ENCODE measurements around the gene ZNF675. TPM values are rescaled to one million over a fixed set of nuclear protein-coding genes. Genes with fewer than 3 reads are reported as not detected.
"Not testable (repeated sequence)": the region's sequence is repeated elsewhere in the genome, so short reads cannot be mapped to it uniquely, and the experiment has no call there.

The ZNF675 gene
- 10 to 100 TPM in 2 of 3 donors, 1 to 10 TPM in 1; 9.5 to 15.1 (median 14.7) TPM for polyA plus RNA-seq

DNA sequence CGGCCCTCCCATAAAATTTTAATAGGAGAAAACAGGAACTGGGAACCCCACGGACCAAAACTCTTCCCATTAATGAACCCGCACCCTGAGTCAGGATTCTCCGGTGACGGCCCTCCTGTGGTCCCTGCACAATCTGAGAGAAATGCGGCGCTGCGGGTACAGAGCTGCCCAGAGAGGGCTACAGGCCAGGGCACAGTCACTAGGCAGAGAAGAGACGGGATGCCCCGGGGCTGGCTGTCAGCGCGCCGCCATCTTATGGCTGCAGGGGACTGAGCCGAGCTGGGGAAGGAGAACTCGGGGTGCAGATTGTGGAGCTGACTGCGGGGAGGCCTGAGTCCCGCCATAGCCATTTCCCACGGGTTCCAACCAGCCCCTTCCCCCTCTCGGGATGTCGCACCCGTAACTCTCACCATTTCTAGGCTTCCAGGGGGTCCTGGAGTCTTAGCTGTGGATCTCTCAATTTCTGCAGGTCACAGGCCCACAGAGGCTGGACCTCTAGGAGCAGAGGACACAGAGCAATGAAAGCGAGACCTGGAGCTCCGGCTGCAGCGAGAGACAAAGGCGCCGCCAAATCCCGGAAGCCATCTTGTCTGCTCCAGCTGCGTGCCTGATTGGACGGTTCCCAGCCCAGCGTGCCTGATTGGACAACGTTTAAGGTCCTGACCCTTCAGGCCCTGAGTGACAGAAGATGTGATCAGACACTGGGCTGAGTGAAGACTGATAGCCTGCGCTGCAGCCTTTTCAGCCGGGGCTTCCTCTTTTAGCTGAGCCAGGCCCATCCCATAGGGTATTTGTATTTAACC is at the start of gene ZNF675:
TSS of gene ZNF675 (minus strand) at position 592 of the 803 bp plus-strand sequence. CDS start at position 413, 179 bp downstream.
- Mint-ChIP-seq H3K36me3 (no peaks in the 10 kb centered on the region), H3K27ac (peak within 1 kb of the TSS; percentile 98 to 99 (median 98)), H3K4me3 (peak within 1 kb of the TSS; percentile 98 to 100 (median 99)), H3K9me3 (no peaks in the 10 kb centered on the region), H3K4me1 (peaks cover 41 to 52% of the 10 kb centered on the region in 2 donors), H3K27me3 (ENCODE audit: low read depth in 3 of 3) (peaks cover 3 to 8% (median 6%) of the 10 kb centered on the region in 3 donors)
- peak; percentile 87 to 88 (median 87) for DNase-seq

DNA sequence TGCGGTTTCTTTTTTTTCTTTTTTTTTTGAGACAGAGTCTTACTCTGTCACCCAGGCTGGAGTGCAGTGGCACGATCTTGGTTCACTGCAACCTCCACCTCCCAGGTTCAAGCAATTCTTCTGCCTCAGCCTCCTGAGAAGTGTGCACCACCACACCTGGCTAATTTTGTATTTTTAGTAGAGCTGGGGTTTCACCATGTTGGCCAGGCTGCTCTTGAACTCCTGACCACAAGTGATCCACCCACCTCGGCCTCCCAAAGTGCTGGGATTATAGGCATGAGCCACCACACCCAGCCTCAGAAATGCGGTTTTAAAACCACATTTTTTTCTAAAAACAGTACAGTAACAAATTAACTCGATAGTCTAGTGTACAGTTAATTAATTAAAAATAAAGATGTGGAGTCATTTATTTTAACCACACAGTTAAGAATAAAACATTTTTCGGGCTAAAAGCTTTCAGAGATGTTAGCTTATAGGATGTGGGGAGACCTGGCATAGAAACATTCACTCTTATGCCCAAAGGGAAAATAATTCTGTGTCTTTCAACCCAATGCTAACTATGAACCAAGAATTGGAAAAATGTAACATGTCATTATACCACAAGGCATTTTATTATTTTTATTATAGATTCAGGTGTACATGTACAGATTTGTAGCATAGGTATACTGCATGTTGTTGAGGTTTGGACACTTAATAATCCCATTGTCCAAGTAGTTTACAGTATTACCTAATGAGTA is 43.9 kb upstream of the ZNF675 start:
- H3K4me1 Mint-ChIP-seq; H3K36me3 Mint-ChIP-seq; H3K27me3 Mint-ChIP-seq (ENCODE audit: low read depth in 3 of 3); H3K27ac Mint-ChIP-seq; DNase-seq; H3K4me3 Mint-ChIP-seq: not testable (repeated sequence)
- H3K9me3 Mint-ChIP-seq, result peaks cover 12 to 46% (median 36%) of the 10 kb centered on the region in 6 donors

DNA sequence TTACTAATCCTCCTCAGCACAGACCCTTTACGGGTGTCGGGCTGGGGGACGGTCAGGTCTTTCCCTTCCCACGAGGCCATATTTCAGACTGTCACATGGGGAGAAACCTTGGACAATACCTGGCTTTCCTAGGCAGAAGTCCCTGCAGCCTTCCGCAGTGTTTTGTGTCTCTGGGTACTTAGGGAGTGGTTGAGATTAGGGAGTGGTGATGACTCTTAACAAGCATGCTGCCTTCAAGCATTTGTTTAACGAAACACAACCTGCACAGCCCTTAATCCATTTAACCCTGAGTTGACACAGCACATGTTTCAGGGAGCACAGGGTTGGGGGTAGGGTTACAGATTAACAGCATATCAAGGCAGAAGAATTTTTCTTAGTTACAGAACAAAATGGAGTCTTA is 37.1 kb upstream of the ZNF675 start:
- not testable (repeated sequence) for H3K4me1 Mint-ChIP-seq; H3K27me3 Mint-ChIP-seq (ENCODE audit: low read depth in 3 of 3); H3K27ac Mint-ChIP-seq; H3K36me3 Mint-ChIP-seq; DNase-seq; H3K4me3 Mint-ChIP-seq
- H3K9me3 Mint-ChIP-seq, result peaks cover 8 to 16% (median 11%) of the 10 kb centered on the region in 6 donors

DNA sequence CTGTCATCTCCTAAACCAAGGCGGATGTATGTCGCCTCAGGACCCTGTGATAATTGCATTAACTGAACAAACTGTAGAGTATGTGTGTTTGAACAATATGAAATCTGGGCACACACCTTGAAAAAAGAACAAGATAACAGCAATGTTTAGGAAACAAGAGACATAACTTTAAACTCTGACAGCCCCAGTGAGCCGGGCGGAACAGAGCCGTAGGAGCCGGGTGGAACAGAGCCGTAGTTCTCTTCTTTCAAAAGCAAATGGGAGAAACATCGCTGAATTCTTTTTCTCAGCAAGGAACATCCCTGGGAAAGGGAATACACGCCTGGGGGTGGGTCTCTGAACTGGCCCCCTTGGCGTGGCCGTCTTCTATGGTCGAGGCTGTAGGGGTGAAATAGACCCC is 31.8 kb upstream of the ZNF675 start:
- no peak for DNase-seq
- Mint-ChIP-seq H3K36me3 (no peaks in the 10 kb centered on the region), H3K9me3 (peaks cover 0 to 10% (median 4%) of the 10 kb centered on the region in 6 donors), H3K4me3 (no peak overlapping the region), H3K27ac (no peak overlapping the region), H3K4me1 (peaks cover 3 to 13% of the 10 kb centered on the region in 2 donors), H3K27me3 (ENCODE audit: low read depth in 3 of 3) (peaks cover 0 to 7% (median under 1%) of the 10 kb centered on the region in 3 donors)

DNA sequence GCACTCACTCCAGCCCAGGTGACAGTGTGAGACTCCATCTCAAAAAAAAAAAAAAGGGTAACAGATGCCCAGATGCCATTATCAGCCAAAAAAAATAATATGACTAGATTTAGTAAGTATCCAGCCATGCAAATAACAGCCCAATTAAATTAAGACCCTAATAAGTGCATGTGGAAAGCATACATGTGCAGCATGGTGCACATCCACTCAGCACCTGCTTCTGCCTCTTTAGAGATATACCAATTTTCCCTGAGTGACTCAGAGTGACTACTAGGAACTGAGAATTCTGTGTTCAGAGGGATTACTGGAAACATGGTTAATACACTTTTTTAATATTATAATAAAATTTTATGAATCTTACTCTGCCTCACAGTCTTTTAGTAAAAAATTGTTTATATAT is 29.8 kb upstream of the ZNF675 start:
- Mint-ChIP-seq H3K4me1 (peaks cover 3 to 13% of the 10 kb centered on the region in 2 donors), H3K36me3 (no peaks in the 10 kb centered on the region), H3K9me3 (peaks cover 0 to 10% (median 3%) of the 10 kb centered on the region in 6 donors), H3K27me3 (ENCODE audit: low read depth in 3 of 3) (peaks cover 0 to 7% (median 0%) of the 10 kb centered on the region in 3 donors), H3K27ac (no peak overlapping the region), H3K4me3 (no peak overlapping the region)
- no peak for DNase-seq

DNA sequence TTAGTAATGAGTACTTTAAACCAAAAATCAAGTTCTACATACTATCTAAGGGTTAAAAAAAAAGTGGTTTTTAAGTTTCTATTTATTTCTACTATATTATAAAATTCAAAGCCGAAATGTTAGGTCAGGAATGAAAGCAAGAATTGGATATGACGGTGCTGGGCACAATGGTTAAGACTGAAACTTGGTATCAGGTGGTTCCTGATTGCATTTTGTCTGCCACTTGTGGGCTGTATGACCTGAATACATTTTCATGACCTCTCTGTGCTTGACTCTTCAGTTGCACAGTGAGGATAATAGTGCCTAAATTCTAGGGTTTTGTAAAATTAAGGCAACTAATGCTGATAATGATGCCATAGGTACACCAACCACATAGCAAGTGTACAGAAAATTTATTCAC is 22.3 kb upstream of the ZNF675 start:
- Mint-ChIP-seq H3K27ac (no peak overlapping the region), H3K36me3 (no peaks in the 10 kb centered on the region), H3K4me1 (no peaks in the 10 kb centered on the region), H3K27me3 (ENCODE audit: low read depth in 3 of 3) (peaks cover 0 to 4% (median 0%) of the 10 kb centered on the region in 3 donors), H3K9me3 (peaks cover 0 to 4% (median 0%) of the 10 kb centered on the region in 6 donors), H3K4me3 (no peak overlapping the region)
- no peak for DNase-seq

DNA sequence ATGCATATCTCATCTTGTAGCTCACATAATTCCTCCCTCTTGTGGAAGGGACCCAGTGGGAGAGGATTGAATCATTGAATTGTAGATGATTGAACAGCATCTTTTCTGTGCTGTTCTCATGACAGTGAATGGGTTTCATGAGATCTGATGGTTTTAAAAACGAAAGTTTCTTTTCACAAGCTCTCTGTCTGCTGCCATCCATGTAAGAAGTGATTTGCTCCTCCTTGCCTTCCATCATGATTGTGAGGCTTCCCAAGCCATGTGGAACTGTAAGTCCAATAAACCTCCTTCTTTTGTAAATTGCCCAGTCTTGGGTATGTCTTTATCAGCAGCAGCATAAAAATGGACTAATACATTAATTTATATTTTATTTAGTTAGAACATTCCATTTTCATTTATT is 19.6 kb upstream of the ZNF675 start:
- H3K27ac Mint-ChIP-seq, result no peak overlapping the region
- no peaks in the 10 kb centered on the region for H3K36me3 Mint-ChIP-seq
- peaks cover 0 to 4% (median under 1%) of the 10 kb centered on the region in 6 donors for H3K9me3 Mint-ChIP-seq
- H3K4me1 Mint-ChIP-seq, result no peaks in the 10 kb centered on the region
- H3K4me3 Mint-ChIP-seq, result no peak overlapping the region
- peaks cover 0 to 4% (median 0%) of the 10 kb centered on the region in 3 donors for H3K27me3 Mint-ChIP-seq (ENCODE audit: low read depth in 3 of 3)
- DNase-seq, result no peak

DNA sequence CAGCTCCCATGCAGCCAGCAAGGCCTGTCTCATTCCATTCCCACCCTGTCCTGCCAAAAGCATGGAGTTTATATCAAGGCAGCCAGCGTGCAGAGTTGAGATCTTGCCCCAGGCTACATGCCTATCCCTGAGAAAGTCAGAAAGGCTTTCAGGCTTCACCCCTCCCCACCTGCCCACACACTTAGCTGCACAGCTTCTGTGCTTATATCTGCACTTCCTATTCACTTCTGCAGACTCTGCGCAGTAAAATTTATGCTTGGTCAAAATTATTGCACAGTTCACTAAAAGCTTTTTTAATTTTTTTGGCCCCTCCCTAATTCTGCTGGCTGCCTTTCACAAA is 12.5 kb upstream of the ZNF675 start:
- Mint-ChIP-seq H3K4me1 (no peaks in the 10 kb centered on the region), H3K36me3 (peaks cover 0 to 7% (median 0%) of the 10 kb centered on the region in 3 donors), H3K4me3 (no peak overlapping the region), H3K27me3 (ENCODE audit: low read depth in 3 of 3) (peaks cover 2 to 5% (median 4%) of the 10 kb centered on the region in 3 donors), H3K9me3 (peaks cover 0 to 4% (median 0%) of the 10 kb centered on the region in 6 donors), H3K27ac (no peak overlapping the region)
- DNase-seq, result no peak

DNA sequence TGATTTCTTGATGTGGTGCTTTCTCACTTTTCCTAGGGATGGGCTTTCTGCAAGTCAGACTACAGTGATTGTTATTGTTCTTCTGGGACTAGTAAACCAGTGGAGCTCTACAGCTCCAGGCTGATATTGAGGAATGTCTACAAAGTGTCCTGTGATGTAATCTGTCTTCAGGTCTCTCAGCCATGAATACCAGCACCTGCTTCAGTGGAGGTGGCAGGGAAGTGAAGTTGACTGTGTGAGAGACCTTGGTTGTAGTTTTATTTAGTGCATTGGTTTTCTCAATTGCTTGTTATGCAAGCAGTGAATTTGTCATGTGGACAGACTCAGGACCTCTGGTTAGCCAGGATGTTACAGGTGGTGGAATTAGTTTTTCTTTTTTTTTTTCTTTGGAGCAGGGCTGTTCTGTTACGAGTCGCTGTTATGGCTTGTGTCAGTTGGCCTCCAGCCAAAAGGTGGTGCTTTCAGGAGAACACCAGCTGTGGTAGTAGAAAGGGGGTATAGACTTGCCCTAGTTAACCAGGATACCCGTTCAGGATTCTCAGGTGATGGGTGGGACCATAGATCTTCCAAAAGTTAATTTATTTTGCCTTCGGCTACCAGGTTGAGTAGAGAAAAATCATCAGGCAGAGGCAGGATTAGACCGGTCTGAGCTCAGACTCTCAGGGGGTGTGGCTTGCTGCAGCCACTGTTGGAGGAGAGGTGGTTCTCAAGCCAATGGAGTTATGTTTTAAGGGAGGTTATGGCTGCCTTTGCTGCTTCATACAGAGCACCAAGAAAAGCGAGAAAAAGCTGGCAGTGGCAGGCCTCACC is 11.9 kb upstream of the ZNF675 start:
- no peak overlapping the region for H3K27ac Mint-ChIP-seq
- peaks cover 2 to 5% (median 4%) of the 10 kb centered on the region in 3 donors for H3K27me3 Mint-ChIP-seq (ENCODE audit: low read depth in 3 of 3)
- no peaks in the 10 kb centered on the region for H3K4me1 Mint-ChIP-seq
- peaks cover 0 to 4% (median 0%) of the 10 kb centered on the region in 6 donors for H3K9me3 Mint-ChIP-seq
- H3K36me3 Mint-ChIP-seq, result peaks cover 0 to 7% (median 0%) of the 10 kb centered on the region in 3 donors
- no peak for DNase-seq
- no peak overlapping the region for H3K4me3 Mint-ChIP-seq

DNA sequence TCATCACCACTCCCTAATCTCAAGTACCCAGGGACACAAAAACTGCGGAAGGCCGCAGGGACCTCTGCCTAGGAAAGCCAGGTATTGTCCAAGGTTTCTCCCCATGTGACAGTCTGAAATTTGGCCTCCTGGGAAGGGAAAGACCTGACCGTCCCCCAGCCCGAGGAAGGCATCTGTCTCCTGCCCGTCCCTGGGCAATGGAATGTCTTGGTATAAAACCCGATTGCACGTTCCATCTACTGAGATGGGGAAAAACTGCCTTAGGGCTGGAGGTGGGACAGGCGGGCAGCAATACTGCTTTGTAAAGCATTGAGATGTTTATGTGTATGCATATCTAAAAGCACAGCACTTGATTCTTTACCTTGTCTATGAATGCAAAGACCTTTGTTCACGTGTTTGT is 5.9 kb upstream of the ZNF675 start:
- not testable (repeated sequence) for H3K9me3 Mint-ChIP-seq; DNase-seq; H3K36me3 Mint-ChIP-seq; H3K27me3 Mint-ChIP-seq (ENCODE audit: low read depth in 3 of 3); H3K4me1 Mint-ChIP-seq; H3K27ac Mint-ChIP-seq; H3K4me3 Mint-ChIP-seq

DNA sequence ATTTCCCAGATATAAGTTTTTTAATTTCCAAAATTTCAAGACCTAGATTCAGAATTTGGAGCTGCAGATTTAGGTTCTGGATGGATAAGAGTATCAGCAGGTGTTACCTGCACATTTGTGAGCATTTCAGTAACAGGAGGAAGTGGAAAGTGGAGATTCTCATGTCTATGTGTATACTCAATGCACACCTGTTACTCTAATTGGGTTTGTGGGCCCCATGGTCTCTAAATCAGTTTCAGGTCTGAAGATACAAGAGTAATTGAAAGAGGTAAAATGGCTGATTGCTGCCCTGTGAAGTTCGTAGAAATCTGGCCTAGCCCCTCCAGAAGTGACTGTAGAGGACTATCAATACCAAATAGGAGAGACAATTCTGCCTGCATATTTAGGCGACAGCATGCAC is 13.9 kb downstream of the ZNF675 start:
- no peak overlapping the region for H3K4me3 Mint-ChIP-seq
- H3K9me3 Mint-ChIP-seq, result peaks cover 0 to 4% (median under 1%) of the 10 kb centered on the region in 6 donors
- H3K36me3 Mint-ChIP-seq, result peaks cover 7 to 29% (median 20%) of the 10 kb centered on the region in 3 donors
- H3K4me1 Mint-ChIP-seq, result peaks cover 61 to 74% of the 10 kb centered on the region in 2 donors
- no peaks in the 10 kb centered on the region for H3K27me3 Mint-ChIP-seq (ENCODE audit: low read depth in 3 of 3)
- H3K27ac Mint-ChIP-seq, result no peak overlapping the region
- no peak for DNase-seq

DNA sequence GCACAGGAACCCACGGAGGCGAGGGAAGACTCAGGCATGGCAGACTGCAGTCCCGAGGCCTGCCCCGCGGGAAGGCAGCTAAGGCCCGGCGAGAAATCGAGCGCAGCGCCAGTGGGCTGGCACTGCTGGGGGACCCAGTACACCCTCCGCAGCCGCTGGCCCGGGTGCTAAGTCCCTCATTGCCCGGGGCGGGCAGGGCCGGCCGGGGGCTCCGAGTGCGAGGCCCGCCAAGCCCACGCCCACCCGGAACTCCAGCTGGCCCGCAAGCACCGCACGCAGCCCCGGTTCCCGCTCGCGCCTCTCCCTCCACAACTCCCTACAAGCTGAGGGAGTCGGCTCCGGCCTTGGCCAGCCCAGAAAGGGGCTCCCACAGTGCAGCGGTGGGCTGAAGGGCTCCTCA is 18.4 kb downstream of the ZNF675 start:
- H3K27ac Mint-ChIP-seq; DNase-seq; H3K27me3 Mint-ChIP-seq (ENCODE audit: low read depth in 3 of 3); H3K4me3 Mint-ChIP-seq: not testable (repeated sequence)
- peaks cover 0 to 13% (median 7%) of the 10 kb centered on the region in 6 donors for H3K9me3 Mint-ChIP-seq
- peaks cover 29 to 43% (median 31%) of the 10 kb centered on the region in 3 donors for H3K36me3 Mint-ChIP-seq
- H3K4me1 Mint-ChIP-seq, result peaks cover 52 to 78% of the 10 kb centered on the region in 2 donors

DNA sequence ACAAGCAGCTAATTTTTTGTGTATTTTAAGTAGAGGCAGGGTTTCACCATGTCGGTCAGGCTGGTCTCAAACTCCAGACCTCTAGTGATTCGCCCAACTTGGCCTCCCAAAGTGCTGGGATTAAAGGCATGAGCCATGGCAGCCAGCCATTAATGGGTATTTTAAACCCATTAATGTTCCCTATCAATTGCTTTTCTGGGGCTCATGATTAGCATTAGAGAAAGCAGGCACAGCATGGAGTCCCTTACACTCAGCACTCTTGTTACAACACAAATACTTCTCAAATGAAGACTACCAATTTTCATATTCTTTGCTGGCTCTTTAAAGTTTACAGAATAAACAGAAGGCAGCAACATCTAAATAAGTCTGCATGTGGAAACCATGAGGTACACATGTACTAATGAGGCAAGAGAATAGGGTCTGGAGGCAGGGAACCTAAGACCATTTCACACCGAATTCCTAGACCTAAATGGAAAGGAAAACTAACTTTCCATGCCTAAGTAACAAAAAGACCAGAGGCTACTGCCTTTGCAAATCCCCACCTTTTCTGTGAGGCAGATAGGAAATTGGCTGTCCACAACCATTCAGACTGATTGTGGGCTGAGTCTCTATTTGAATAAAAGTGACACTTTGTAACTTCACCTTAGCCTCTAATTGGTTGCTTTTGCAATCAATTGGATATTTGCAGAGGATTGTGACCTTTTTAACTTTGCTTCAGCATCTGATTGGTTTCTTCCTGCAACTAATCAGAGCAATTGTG is 21.2 kb downstream of the ZNF675 start:
- peaks cover 14 to 33% (median 23%) of the 10 kb centered on the region in 6 donors for H3K9me3 Mint-ChIP-seq
- H3K4me1 Mint-ChIP-seq, result peaks cover 28 to 50% of the 10 kb centered on the region in 2 donors
- H3K27me3 Mint-ChIP-seq (ENCODE audit: low read depth in 3 of 3), result no peaks in the 10 kb centered on the region
- no peak overlapping the region for H3K4me3 Mint-ChIP-seq
- no peak for DNase-seq
- H3K27ac Mint-ChIP-seq, result peak overlapping the region in 2 of 6 donors; percentile 23 to 53
- peaks cover 51 to 64% (median 52%) of the 10 kb centered on the region in 3 donors for H3K36me3 Mint-ChIP-seq
